CD1c-positive myeloid dendritic cell (primary cell): ENCODE measurements around the gene CNTN4.

Experiments
- DNase-seq: peaks from one replicate; pipeline ENCODE4 v3.0.0-alpha.2; 2016; ENCODE audit errors: extremely low spot score

Gene CNTN4

GRCh38 chr3:3037156-3037555 is 938.5 kb downstream of the CNTN4 start:
- DNase-seq, result no peak

DNA sequence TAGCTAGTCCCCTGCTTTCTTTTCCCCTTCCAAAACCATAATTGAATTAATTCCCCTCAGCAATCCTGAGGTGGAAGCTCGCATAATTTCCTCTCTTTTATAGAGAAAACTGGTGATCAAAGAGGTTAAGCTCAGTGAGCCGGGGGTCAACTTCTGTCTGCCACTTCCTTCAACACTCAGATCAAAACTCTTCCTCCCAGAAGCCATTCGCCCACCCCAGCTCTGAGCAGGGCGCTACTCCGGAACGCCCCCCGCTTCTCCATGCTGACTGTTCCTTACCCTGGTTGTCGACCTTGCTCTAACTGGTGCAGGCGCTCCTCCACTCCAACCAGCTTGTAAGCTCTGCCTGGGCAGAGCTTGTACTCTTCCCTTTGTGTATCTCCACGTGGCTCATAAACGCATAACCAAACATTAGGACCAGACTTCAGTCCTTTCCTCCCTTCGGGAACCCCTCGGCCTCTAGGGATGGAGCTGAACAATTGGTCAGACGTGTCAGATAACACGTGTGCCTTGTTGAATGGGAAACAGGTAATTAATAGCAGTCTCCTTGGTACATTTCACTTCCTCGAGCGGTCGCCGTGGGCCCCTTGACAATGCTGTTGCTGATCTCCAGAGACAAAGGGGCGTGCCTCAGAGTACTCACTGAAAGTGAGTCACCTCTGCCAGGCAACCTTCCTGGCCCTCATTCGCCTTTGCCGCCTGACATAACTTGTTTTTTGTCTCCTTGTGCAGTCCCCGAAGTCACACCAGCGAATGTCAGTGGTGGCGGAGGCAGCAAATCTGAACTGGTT is 939.7 kb downstream of the CNTN4 start:
- DNase-seq, result no peak

DNA sequence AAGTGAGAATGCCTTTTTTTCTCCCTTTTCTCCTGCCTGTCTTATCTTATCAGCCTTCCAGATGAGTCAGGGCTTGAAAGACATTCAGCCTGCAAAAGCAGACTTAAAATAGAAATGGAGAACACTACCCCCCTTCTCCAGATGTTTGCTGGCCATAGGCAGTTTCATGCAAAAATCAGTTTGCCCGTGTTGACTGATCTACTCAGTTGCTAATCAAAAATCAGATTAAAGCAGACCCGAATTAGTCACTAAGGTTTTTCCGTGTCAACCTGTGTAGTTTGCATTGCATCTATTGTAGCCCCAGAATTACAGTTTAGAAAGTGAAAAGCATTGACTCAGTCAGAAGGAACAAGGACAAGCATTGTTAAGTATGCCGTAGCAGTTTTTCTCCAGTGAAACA is 955.3 kb downstream of the CNTN4 start:
- DNase-seq, result no peak

GRCh38 chr3:3059645-3060044 is 961.0 kb downstream of the CNTN4 start:
- DNase-seq, result no peak

- DNase-seq, result no peak
Observed at GRCh38 chr3:3064297-3064696, 965.6 kb downstream of the CNTN4 start.

DNA sequence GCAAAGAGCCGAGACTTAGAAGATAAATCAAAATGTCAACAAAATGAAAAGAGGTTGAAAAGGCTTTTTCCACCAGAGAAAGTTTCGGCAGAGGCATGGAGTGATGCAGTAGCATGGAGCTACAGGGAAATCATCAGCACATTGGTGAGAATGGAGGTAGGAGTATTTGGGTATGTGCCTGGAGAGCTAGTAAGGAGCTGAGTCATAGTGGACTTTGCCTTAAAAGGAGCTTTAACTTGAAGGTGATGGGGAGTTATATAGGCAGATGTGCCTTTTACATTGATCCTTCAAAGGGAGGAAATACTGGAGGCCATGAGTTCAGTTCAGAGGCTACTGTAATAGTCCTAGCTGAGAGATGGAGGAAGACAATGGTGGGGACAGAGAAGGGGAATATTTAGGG is 967.2 kb downstream of the CNTN4 start:
- no peak for DNase-seq

GRCh38 chr3:3066378-3066777 is 967.7 kb downstream of the CNTN4 start:
- DNase-seq, result no peak

- no peak for DNase-seq
Observed at GRCh38 chr3:3066910-3067309, 968.2 kb downstream of the CNTN4 start.

DNA sequence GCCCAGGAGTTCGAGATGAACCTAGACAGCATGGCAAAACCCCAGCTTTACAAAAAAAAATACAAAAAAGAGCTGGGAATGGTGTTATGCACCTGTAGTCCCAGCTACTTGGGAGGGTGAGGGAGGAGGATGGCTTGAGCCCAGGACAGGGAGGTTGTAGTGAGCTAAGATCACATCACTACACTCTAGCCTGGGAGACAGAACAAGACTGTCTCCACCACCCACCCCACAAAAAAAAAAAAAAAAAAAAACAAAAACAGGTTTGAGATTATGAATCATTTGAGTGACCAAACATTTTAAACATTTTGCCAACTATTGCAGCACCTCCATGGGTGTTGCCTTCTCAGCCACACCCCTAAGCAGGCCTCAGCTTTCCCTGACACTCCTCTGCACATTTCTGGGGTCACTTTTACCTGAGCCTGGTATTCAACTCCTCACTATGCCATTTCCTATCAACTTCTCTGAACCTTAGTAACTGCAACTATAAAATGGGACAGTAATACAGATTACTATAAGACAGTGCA is 969.8 kb downstream of the CNTN4 start:
- DNase-seq, result no peak

DNA sequence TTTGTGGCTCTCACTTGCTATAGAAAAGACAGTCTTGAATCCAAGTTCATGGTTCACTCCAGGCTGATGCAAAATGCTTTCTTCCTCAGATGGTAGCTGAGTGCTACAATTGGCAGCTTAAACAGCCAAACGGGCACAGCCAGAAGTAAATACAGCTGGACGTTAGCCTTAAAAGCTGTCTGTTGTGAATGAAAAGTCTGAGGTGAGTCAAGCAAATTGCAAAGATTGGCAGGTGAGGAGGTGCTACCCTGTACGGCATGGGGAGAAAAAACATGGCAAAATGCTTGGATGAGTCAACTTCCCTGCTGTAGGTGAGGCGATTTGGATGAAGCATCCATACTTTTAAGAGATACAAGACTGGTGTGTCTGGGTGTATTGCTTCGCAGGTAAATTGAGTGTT is 971.1 kb downstream of the CNTN4 start:
- DNase-seq, result no peak

DNA sequence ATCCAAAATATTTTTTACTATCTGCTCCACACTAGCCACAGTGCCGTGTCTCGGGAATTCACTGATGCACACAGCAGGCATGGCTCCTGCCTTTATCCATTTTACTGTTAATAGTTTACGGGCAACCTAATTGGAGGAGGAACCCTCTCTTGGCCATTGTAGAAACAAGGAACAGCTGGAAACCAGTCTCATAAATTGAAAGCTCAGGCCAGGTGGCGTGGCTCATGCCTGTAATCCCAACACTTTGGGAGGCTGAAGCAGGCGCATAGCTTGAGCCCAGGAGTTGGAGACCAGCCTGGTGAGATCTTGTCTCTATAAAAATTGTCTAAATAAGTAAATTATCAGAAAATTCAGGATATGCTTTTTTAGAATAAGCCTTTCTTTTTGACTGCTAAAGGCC is 972.5 kb downstream of the CNTN4 start:
- DNase-seq, result no peak

DNA sequence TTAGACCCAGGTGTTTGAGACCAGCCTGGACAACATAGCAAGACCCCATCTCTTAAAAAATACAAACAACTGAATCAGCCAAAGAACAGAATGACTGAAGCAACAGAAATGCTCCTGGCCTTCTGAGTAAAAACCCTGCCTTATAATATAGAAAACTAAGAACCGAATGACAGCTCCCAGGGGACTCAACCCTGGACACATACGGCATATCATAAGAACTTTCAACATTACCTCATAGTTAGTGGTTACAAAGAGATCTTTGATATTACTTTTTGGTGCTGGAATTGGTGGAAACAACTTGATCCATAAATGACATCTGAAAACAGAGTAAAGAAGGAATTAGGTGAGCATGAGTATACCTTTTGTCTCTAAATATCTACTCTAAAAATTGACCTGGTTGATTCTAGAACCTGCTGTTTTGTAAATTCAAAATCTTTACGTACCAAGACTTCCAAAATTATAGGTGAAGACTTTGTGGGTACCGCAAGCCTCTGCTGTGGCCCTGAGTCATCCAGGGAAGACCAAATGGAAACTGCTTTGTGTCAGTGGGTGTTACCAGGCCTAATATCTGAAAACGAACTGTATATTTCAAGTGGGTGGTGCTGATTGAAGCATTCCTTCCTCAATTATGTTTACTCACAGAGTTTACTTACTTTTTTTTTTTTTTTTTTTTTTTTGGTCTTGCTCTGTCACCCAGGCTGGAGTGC is 976.0 kb downstream of the CNTN4 start:
- DNase-seq, result no peak

- no peak for DNase-seq
Observed at GRCh38 chr3:3080309-3080708, 981.6 kb downstream of the CNTN4 start.

- no peak for DNase-seq
Observed at GRCh38 chr3:3081381-3082233, 982.9 kb downstream of the CNTN4 start.

DNA sequence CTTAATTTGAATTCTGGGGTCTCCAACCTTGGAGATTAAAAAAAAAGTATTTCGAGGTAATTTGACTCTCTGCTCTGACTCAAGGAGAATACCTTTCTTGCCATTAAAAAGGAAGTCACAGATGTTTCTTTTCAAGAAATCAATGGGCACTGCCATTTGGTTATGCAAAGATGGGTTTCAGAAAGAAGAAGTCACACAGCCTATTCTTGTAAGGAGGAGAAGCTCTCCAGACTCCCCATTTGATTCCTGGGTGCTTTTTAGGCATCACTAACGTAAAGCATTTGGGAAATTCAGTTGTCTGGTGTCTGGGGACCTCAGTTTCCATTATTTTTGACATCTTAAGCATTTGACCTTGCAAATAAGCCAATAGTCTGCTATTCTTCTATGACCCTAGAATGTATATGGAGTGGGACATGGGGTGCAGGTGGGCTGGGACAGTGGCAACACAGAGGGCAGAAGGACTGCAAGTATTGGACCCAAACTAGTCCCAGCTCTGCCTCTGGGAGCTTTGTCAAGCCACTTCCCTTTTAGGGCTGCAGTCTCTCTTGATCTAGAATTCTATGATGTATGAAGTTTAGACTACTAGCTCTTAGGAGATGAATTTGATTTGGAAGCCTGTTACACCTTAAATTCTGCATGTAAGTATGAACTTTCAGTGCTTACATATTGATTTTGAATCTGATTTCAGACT is 983.7 kb downstream of the CNTN4 start:
- no peak for DNase-seq

- DNase-seq, result no peak
Observed at GRCh38 chr3:3084890-3085289, 986.2 kb downstream of the CNTN4 start.

- DNase-seq, result no peak
Observed at GRCh38 chr3:3085782-3086181, 987.1 kb downstream of the CNTN4 start.

DNA sequence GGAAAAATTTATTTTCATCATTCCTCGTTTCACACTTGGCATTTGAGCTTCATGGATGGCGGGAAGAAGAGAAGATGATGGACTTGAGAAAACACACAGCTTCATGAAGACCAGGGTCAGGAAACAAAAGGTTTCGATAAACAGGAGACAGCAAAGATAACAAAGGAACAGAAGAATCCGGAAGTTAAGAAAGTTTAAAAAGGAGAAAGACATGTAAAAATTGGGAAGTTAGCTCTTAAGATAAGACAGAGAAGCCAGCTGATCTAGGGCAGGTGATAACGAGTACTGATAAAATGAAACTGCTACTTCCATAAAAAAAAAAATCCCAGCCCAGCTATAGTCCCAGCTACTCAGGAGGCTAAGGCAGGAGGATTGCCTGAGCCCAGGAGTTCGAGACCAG is 987.6 kb downstream of the CNTN4 start:
- no peak for DNase-seq

DNA sequence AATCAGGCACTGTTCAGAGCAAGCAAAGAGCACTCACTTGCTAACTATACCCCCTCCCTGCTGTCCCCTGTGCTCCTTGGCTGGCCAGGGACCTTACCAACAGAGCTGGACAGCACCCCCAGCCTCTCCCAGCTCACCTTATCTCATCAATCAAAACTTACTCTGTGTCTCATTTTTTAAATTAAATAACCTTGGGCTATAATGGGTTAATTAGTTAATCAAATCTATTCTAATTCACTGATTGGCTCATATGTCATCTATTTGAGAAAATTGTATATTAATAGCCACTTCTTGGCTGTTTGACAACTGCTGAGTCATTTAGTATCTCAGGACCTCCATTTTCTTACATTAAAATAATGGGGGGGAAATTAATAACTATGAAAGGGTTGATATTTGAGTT is 988.6 kb downstream of the CNTN4 start:
- no peak for DNase-seq

DNA sequence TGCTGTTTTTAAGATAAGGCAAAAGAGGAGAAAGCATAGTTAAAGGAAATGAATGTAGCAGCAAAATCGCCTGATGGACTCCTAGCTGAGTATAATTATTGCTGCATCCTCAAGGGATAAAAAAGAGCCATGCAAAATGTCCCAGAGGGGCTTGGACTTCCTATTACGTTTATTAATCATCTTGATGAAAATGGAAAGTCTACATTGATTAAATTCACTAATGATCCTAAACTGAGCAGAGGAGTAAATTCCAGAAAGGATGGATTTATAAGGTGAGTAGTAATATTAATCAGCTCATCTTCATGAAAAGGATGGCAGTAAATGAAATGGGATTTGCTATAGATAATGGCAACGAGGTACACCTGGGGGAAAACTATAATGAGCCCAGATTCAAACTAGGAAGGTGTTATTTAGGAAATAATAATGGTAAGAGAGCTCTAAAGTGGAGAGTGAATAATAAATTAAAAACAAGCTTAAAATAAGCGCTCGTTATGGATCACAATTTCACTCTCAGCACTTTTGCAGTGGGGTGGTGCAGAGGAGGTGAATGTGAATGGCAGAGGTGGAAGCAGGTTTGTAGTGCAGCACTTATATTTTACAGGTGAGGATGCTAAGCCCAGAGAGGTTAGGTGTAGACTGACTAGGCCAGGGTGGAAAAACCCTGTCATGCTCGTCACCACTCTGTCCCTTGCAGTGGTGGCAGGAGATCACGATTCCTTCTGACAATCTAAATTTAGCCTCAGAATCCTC is 989.2 kb downstream of the CNTN4 start:
- no peak for DNase-seq

DNA sequence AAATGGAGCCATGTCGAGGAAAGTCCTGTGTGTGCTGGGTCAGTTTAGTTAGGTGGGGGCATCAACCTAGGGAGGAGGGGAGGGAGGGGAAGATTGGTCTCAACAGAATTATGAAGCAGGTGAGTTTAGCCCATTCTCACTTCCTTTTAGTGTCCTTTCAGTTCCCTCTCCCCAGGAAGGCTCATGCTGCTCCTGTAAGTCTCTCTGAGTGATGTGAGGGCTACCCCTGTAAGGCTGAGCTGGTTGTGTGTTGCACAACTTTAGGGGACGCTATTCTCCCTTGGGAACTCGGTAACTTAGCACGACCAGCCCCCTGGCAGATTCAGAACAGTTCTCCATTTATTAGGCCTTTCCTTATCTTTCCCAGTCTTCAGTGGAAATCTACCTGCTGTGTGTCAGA is 990.4 kb downstream of the CNTN4 start:
- no peak for DNase-seq
